IMR-90 (cell line): ENCODE measurements around the gene MYOZ3.

Experiments used
- BHLHE40 ChIP-seq: fragments of 150-350 bp; IDR thresholded peaks from 2 replicates; pipeline ENCODE4 v1.6.1; 2016; ENCODE audit warnings: mild to moderate bottlenecking, low read depth, low read length
- CEBPB ChIP-seq: IDR thresholded peaks from 2 replicates; pipeline ENCODE4 v1.6.1; 2012; ENCODE audit warnings: low read depth, low read length, improper control_type of control experiment
- CTCF ChIP-seq: conservative IDR thresholded peaks from 2 replicates; pipeline ENCODE4 v1.5.1; 2012; ENCODE audit warnings: mild to moderate bottlenecking, low read depth, low read length, improper control_type of control experiment
- FOS ChIP-seq: fragments of 150-350 bp; IDR thresholded peaks from 2 replicates; pipeline ENCODE4 v1.6.1; 2016; ENCODE audit warnings: low read depth, low read length
- MAZ ChIP-seq: IDR thresholded peaks from 2 replicates; pipeline ENCODE4 v1.6.1; 2012; ENCODE audit warnings: low read depth, mild to moderate bottlenecking, low read length, improper control_type of control experiment, moderate library complexity, borderline replicate concordance
- MXI1 ChIP-seq: IDR thresholded peaks from 2 replicates; pipeline ENCODE4 v1.6.1; 2012; ENCODE audit warnings: low read depth, mild to moderate bottlenecking, low read length, moderate library complexity, borderline replicate concordance
- NFE2L2 ChIP-seq: fragments of 150-350 bp; IDR thresholded peaks from 2 replicates; pipeline ENCODE4 v1.6.1; 2016; ENCODE audit warnings: low read depth, mild to moderate bottlenecking, low read length
- POLR2A ChIP-seq: IDR thresholded peaks from 2 replicates; pipeline ENCODE4 v1.6.1; 2012; ENCODE audit warnings: mild to moderate bottlenecking, low read depth, low read length
- RAD21 ChIP-seq: IDR thresholded peaks from 2 replicates; pipeline ENCODE4 v1.6.1; 2012; ENCODE audit warnings: low read length, improper control_type of control experiment
- RCOR1 ChIP-seq: IDR thresholded peaks from 2 replicates; pipeline ENCODE4 v1.6.1; 2012; ENCODE audit warnings: mild to moderate bottlenecking, low read length, improper control_type of control experiment; ENCODE audit not compliant: insufficient replicate concordance
- RFX5 ChIP-seq: IDR thresholded peaks from 2 replicates; pipeline ENCODE4 v1.8.0; 2012; ENCODE audit warnings: low read depth, mild to moderate bottlenecking, low read length, moderate library complexity
- SMC3 ChIP-seq: fragments of 150-350 bp; IDR thresholded peaks from 2 replicates; pipeline ENCODE4 v1.6.1; 2016; ENCODE audit warnings: low read depth, mild to moderate bottlenecking, antibody characterized with exemption, low read length, moderate library complexity
- USF2 ChIP-seq: fragments of 150-350 bp; IDR thresholded peaks from 2 replicates; pipeline ENCODE4 v1.6.1; 2017; ENCODE audit warnings: mild to moderate bottlenecking, antibody characterized with exemption, low read length, low read depth
- TF ChIP-seq, protein P1 (sequence below): fragments of 150-350 bp; IDR thresholded peaks from 2 replicates; pipeline ENCODE4 v1.6.1; 2016; ENCODE audit warnings: low read depth, mild to moderate bottlenecking, low read length, moderate library complexity, borderline replicate concordance

GRCh38 chr5:150670948-150671310 is 9.9 kb downstream of the MYOZ3 start:
- TF ChIP-seq CTCF (no peak), NFE2L2 (no peak), MXI1 (no peak), POLR2A (no peak), RCOR1 (no peak), USF2 (no peak), RFX5 (no peak), MAZ (no peak), CEBPB (no peak), RAD21 (no peak), SMC3 (no peak), FOS (no peak), BHLHE40 (no peak)
- TF ChIP-seq, protein P1, sequence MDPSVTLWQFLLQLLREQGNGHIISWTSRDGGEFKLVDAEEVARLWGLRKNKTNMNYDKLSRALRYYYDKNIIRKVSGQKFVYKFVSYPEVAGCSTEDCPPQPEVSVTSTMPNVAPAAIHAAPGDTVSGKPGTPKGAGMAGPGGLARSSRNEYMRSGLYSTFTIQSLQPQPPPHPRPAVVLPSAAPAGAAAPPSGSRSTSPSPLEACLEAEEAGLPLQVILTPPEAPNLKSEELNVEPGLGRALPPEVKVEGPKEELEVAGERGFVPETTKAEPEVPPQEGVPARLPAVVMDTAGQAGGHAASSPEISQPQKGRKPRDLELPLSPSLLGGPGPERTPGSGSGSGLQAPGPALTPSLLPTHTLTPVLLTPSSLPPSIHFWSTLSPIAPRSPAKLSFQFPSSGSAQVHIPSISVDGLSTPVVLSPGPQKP, result no peak
